Activated naive CD8-positive, alpha-beta T cell treated with anti-CD3 and anti-CD28 coated beads, Interleukin-2, amount 50 U/mL, for 24 hours (primary cell): ENCODE measurements around the gene CYB5RL.
"Not testable (repeated sequence)": the region's sequence is repeated elsewhere in the genome, so short reads cannot be mapped to it uniquely, and the experiment has no call there.

ENCODE experiments used
- ATAC-seq: fragments of 150-1000 bp; cut with Tn5 transposase; one replicate; pipeline ENCODE4 v1.10.0; 2021
- DNase-seq: peaks from one replicate; pipeline ENCODE4 v3.0.0; 2021
- H3K27ac Mint-ChIP-seq: one replicate; pipeline ENCODE4 v1.8.0; 2021; ENCODE audit warnings: mild to moderate bottlenecking, mixed read lengths
- H3K27me3 Mint-ChIP-seq: one replicate; pipeline ENCODE4 v1.8.0; 2021; ENCODE audit warnings: mixed read lengths
- H3K36me3 Mint-ChIP-seq: one replicate; pipeline ENCODE4 v1.8.0; 2021; ENCODE audit warnings: low read depth, mixed read lengths
- H3K4me1 Mint-ChIP-seq: one replicate; pipeline ENCODE4 v1.8.0; 2021; ENCODE audit warnings: mixed read lengths
- H3K4me3 Mint-ChIP-seq: one replicate; pipeline ENCODE4 v1.8.0; 2021; ENCODE audit warnings: mild to moderate bottlenecking, moderate library complexity, mixed read lengths
- H3K9me3 Mint-ChIP-seq: one replicate; pipeline ENCODE4 v1.8.0; 2021; ENCODE audit warnings: mixed read lengths

The CYB5RL gene

GRCh38 chr1:54180701-54181360, 19.0 kb downstream of the CYB5RL start:
- no peak for DNase-seq
- no peak for ATAC-seq
- H3K27me3 Mint-ChIP-seq, result no peaks in the 10 kb centered on the region
- no peak overlapping the region for H3K4me3 Mint-ChIP-seq
- no peak overlapping the region for H3K27ac Mint-ChIP-seq
- peaks cover 7% of the 10 kb centered on the region for H3K36me3 Mint-ChIP-seq
- no peaks in the 10 kb centered on the region for H3K9me3 Mint-ChIP-seq
- H3K4me1 Mint-ChIP-seq, result no peaks in the 10 kb centered on the region

- ATAC-seq, result no peak
- Mint-ChIP-seq H3K36me3 (peaks cover 4% of the 10 kb centered on the region), H3K27me3 (no peaks in the 10 kb centered on the region), H3K27ac (no peak overlapping the region), H3K9me3 (no peaks in the 10 kb centered on the region), H3K4me3 (no peak overlapping the region), H3K4me1 (no peaks in the 10 kb centered on the region)
- no peak for DNase-seq
These were observed 21.3 kb downstream of the CYB5RL start for GRCh38 chr1:54178296-54179070.

- ATAC-seq (no peak), DNase-seq (no peak)
- no peaks in the 10 kb centered on the region for H3K36me3 Mint-ChIP-seq
- H3K27ac Mint-ChIP-seq, result no peak overlapping the region
- no peak overlapping the region for H3K4me3 Mint-ChIP-seq
- H3K4me1 Mint-ChIP-seq, result no peaks in the 10 kb centered on the region
- no peaks in the 10 kb centered on the region for H3K9me3 Mint-ChIP-seq
- no peaks in the 10 kb centered on the region for H3K27me3 Mint-ChIP-seq
These were observed 22.1 kb downstream of the CYB5RL start for GRCh38 chr1:54177726-54178125.

- H3K27ac Mint-ChIP-seq, result no peak overlapping the region
- no peaks in the 10 kb centered on the region for H3K4me1 Mint-ChIP-seq
- H3K36me3 Mint-ChIP-seq, result no peaks in the 10 kb centered on the region
- H3K4me3 Mint-ChIP-seq, result no peak overlapping the region
- no peak for DNase-seq
- no peaks in the 10 kb centered on the region for H3K9me3 Mint-ChIP-seq
- H3K27me3 Mint-ChIP-seq, result no peaks in the 10 kb centered on the region
- no peak for ATAC-seq
These were observed 23.1 kb downstream of the CYB5RL start for GRCh38 chr1:54176621-54177327.

- no peaks in the 10 kb centered on the region for H3K27me3 Mint-ChIP-seq
- H3K4me1 Mint-ChIP-seq, result peaks cover 6% of the 10 kb centered on the region
- no peak overlapping the region for H3K27ac Mint-ChIP-seq
- DNase-seq (no peak), ATAC-seq (no peak)
- no peaks in the 10 kb centered on the region for H3K36me3 Mint-ChIP-seq
- no peak overlapping the region for H3K4me3 Mint-ChIP-seq
- H3K9me3 Mint-ChIP-seq, result no peaks in the 10 kb centered on the region
These were observed 25.7 kb downstream of the CYB5RL start for GRCh38 chr1:54174106-54174505.

- no peaks in the 10 kb centered on the region for H3K9me3 Mint-ChIP-seq
- H3K4me3 Mint-ChIP-seq, result no peak overlapping the region
- no peaks in the 10 kb centered on the region for H3K27me3 Mint-ChIP-seq
- H3K27ac Mint-ChIP-seq, result no peak overlapping the region
- no peaks in the 10 kb centered on the region for H3K36me3 Mint-ChIP-seq
- H3K4me1 Mint-ChIP-seq, result peaks cover 6% of the 10 kb centered on the region
- DNase-seq (no peak), ATAC-seq (no peak)
These were observed 26.1 kb downstream of the CYB5RL start for GRCh38 chr1:54173681-54174080.

GRCh38 chr1:54172614-54173599, 26.9 kb downstream of the CYB5RL start:
- no peak overlapping the region for H3K4me3 Mint-ChIP-seq
- peaks cover 6% of the 10 kb centered on the region for H3K4me1 Mint-ChIP-seq
- H3K27ac Mint-ChIP-seq, result no peak overlapping the region
- DNase-seq (no peak), ATAC-seq (no peak)
- no peaks in the 10 kb centered on the region for H3K9me3 Mint-ChIP-seq
- H3K36me3 Mint-ChIP-seq, result no peaks in the 10 kb centered on the region
- H3K27me3 Mint-ChIP-seq, result no peaks in the 10 kb centered on the region

- DNase-seq (no peak), ATAC-seq (no peak)
- H3K4me3 Mint-ChIP-seq, result no peak overlapping the region
- no peaks in the 10 kb centered on the region for H3K36me3 Mint-ChIP-seq
- no peak overlapping the region for H3K27ac Mint-ChIP-seq
- H3K9me3 Mint-ChIP-seq, result no peaks in the 10 kb centered on the region
- no peaks in the 10 kb centered on the region for H3K27me3 Mint-ChIP-seq
- peaks cover 6% of the 10 kb centered on the region for H3K4me1 Mint-ChIP-seq
These were observed 28.2 kb downstream of the CYB5RL start for GRCh38 chr1:54171606-54172005.

- Mint-ChIP-seq H3K27ac (no peak overlapping the region), H3K4me3 (no peak overlapping the region), H3K27me3 (no peaks in the 10 kb centered on the region), H3K9me3 (no peaks in the 10 kb centered on the region), H3K4me1 (peaks cover 6% of the 10 kb centered on the region), H3K36me3 (no peaks in the 10 kb centered on the region)
- ATAC-seq (no peak), DNase-seq (no peak)
These were observed 28.8 kb downstream of the CYB5RL start for GRCh38 chr1:54171016-54171415.

GRCh38 chr1:54169068-54169467, 30.8 kb downstream of the CYB5RL start:
- no peak for DNase-seq
- no peaks in the 10 kb centered on the region for H3K36me3 Mint-ChIP-seq
- no peak for ATAC-seq
- H3K4me1 Mint-ChIP-seq, result peaks cover 6% of the 10 kb centered on the region
- no peaks in the 10 kb centered on the region for H3K27me3 Mint-ChIP-seq
- H3K4me3 Mint-ChIP-seq, result no peak overlapping the region
- no peak overlapping the region for H3K27ac Mint-ChIP-seq
- no peaks in the 10 kb centered on the region for H3K9me3 Mint-ChIP-seq

GRCh38 chr1:54168206-54168965, 31.4 kb downstream of the CYB5RL start:
- H3K27me3 Mint-ChIP-seq, result no peaks in the 10 kb centered on the region
- ATAC-seq (no peak), DNase-seq (no peak)
- no peaks in the 10 kb centered on the region for H3K9me3 Mint-ChIP-seq
- H3K4me3 Mint-ChIP-seq, result no peak overlapping the region
- no peak overlapping the region for H3K27ac Mint-ChIP-seq
- peaks cover 6% of the 10 kb centered on the region for H3K4me1 Mint-ChIP-seq
- H3K36me3 Mint-ChIP-seq, result no peaks in the 10 kb centered on the region

- H3K9me3 Mint-ChIP-seq, result no peaks in the 10 kb centered on the region
- no peak overlapping the region for H3K4me3 Mint-ChIP-seq
- no peak for DNase-seq
- no peak for ATAC-seq
- no peaks in the 10 kb centered on the region for H3K27me3 Mint-ChIP-seq
- no peak overlapping the region for H3K27ac Mint-ChIP-seq
- no peaks in the 10 kb centered on the region for H3K36me3 Mint-ChIP-seq
- peaks cover 6% of the 10 kb centered on the region for H3K4me1 Mint-ChIP-seq
These were observed 32.2 kb downstream of the CYB5RL start for GRCh38 chr1:54167422-54168139.

- not testable (repeated sequence) for H3K4me3 Mint-ChIP-seq, H3K36me3 Mint-ChIP-seq, DNase-seq, H3K27me3 Mint-ChIP-seq, H3K9me3 Mint-ChIP-seq, H3K27ac Mint-ChIP-seq, H3K4me1 Mint-ChIP-seq, ATAC-seq
These were observed 33.5 kb downstream of the CYB5RL start for GRCh38 chr1:54166357-54166756.
